ENCODE results near the gene ADAT2. TPM values are rescaled to one million over a fixed set of nuclear protein-coding genes. Genes with fewer than 3 reads are reported as not detected.

ADAT2 gene
- total and polyA plus RNA-seq, 11 donors, result 0.75 to 3.0 (median 1.5) TPM

GRCh38 chr6:143429970-143430369 is 20.5 kb downstream of the ADAT2 start:
- Histone ChIP-seq H3K4me3 (no peak overlapping the region), H3K27me3 (no peaks in the 10 kb centered on the region), H3K36me3 (peaks cover 0 to 9% (median 4%) of the 10 kb centered on the region in 9 donors), H3K27ac (no peak overlapping the region), H3K9me3 (no peaks in the 10 kb centered on the region), H3K4me1 (no peaks in the 10 kb centered on the region)
- intact Hi-C loops (cut with DNase I), result loop anchor here (5.0 to 10.0 kb wide), 10 partner anchors 193 to 958 kb away; no protein-coding TSS in a partner anchor
- no peak for DNase-seq
- peak in 1 of 4 donors; percentile 13 for ATAC-seq
- no peak for TF ChIP-seq POLR2A (IDR thresholded peaks at IDR 0.05)
- TF ChIP-seq CTCF (IDR thresholded peaks at IDR 0.05), result no peak
- 92 to 98% (median 95%) methylated on average over 4 of the region's 4 CpGs for WGBS, 4 donors

GRCh38 chr6:143427109-143427817 is 23.2 kb downstream of the ADAT2 start:
- H3K27ac ChIP-seq, result no peak overlapping the region
- H3K4me3 ChIP-seq, result no peak overlapping the region
- WGBS, 4 donors, result 17 to 23% (median 19%) methylated on average over 4 of the region's 4 CpGs
- TF ChIP-seq POLR2A (IDR thresholded peaks at IDR 0.05) (no peak), CTCF (IDR thresholded peaks at IDR 0.05) (peak; percentile 81 to 97 (median 93))
- no peaks in the 10 kb centered on the region for H3K9me3 ChIP-seq
- H3K36me3 ChIP-seq, result peaks cover 0 to 6% (median 2%) of the 10 kb centered on the region in 9 donors
- no peaks in the 10 kb centered on the region for H3K4me1 ChIP-seq
- DNase-seq (peak; percentile 64 to 78 (median 70)), ATAC-seq (peak; percentile 82 to 96 (median 95))
- intact Hi-C loops (cut with DNase I), result loop anchor here (1.0 to 10.0 kb wide), 15 partner anchors 190 to 955 kb away; no protein-coding TSS in a partner anchor
- no peaks in the 10 kb centered on the region for H3K27me3 ChIP-seq

GRCh38 chr6:143426026-143426425 is 24.5 kb downstream of the ADAT2 start:
- no peaks in the 10 kb centered on the region for H3K4me1 ChIP-seq
- TF ChIP-seq POLR2A (IDR thresholded peaks at IDR 0.05), result no peak
- TF ChIP-seq CTCF (IDR thresholded peaks at IDR 0.05), result no peak
- DNase-seq, result no peak
- no peak overlapping the region for H3K4me3 ChIP-seq
- H3K27ac ChIP-seq, result no peak overlapping the region
- intact Hi-C loops (cut with DNase I), result loop anchor here (2.0 to 10.0 kb wide), 13 partner anchors 189 to 954 kb away; no protein-coding TSS in a partner anchor
- H3K36me3 ChIP-seq, result no peaks in the 10 kb centered on the region
- no peaks in the 10 kb centered on the region for H3K27me3 ChIP-seq
- WGBS, 4 donors, result 76 to 85% (median 76%) methylated on average over 2 of the region's 2 CpGs
- ATAC-seq, result no peak
- H3K9me3 ChIP-seq, result no peaks in the 10 kb centered on the region

GRCh38 chr6:143419526-143419925 is 31.0 kb downstream of the ADAT2 start:
- Histone ChIP-seq H3K4me3 (no peak overlapping the region), H3K4me1 (no peaks in the 10 kb centered on the region), H3K27me3 (no peaks in the 10 kb centered on the region), H3K36me3 (no peaks in the 10 kb centered on the region), H3K27ac (no peak overlapping the region), H3K9me3 (no peaks in the 10 kb centered on the region)
- no peak for DNase-seq
- no peak for ATAC-seq
- intact Hi-C loops (cut with DNase I), result no loop called here
- TF ChIP-seq POLR2A (IDR thresholded peaks at IDR 0.05), result no peak
- no peak for TF ChIP-seq CTCF (IDR thresholded peaks at IDR 0.05)
- WGBS, 4 donors, result 80 to 89% (median 87%) methylated on average over 6 of the region's 6 CpGs

All from heart left ventricle (tissue), 16 donors.